Measurements from ENCODE around the gene EIF4G2.

EIF4G2 gene

GRCh38 chr11:10808235-10808552 is 532 bp downstream of the EIF4G2 start:
- DNase-seq (ENCODE audit: low read depth, low spot score): no peak

GRCh38 chr11:10807493-10808234 is 1.1 kb downstream of the EIF4G2 start:
- DNase-seq (ENCODE audit: low read depth, low spot score): no peak

GRCh38 chr11:10806206-10806605 is 2.5 kb downstream of the EIF4G2 start:
- no peak for DNase-seq (ENCODE audit: low read depth, low spot score)

GRCh38 chr11:10805741-10806140 is 3.0 kb downstream of the EIF4G2 start:
- DNase-seq (ENCODE audit: low read depth, low spot score): no peak

GRCh38 chr11:10803676-10804075 is 5.0 kb downstream of the EIF4G2 start:
- no peak for DNase-seq (ENCODE audit: low read depth, low spot score)

GRCh38 chr11:10800292-10800691 is 8.4 kb downstream of the EIF4G2 start:
- no peak for DNase-seq (ENCODE audit: low read depth, low spot score)

GRCh38 chr11:10798330-10798928 is 10.3 kb downstream of the EIF4G2 start:
- no peak for DNase-seq (ENCODE audit: low read depth, low spot score)

GRCh38 chr11:10797531-10797930 is 11.2 kb downstream of the EIF4G2 start:
- DNase-seq (ENCODE audit: low read depth, low spot score): no peak

- no peak for DNase-seq (ENCODE audit: low read depth, low spot score)
These were observed 11.7 kb downstream of the EIF4G2 start for GRCh38 chr11:10797001-10797400.

- DNase-seq (ENCODE audit: low read depth, low spot score): no peak
These were observed 12.5 kb downstream of the EIF4G2 start for GRCh38 chr11:10796191-10796590.

GRCh38 chr11:10793470-10794255 is 15.1 kb downstream of the EIF4G2 start:
- DNase-seq (ENCODE audit: low read depth, low spot score): no peak

- no peak for DNase-seq (ENCODE audit: low read depth, low spot score)
These were observed 16.2 kb downstream of the EIF4G2 start for GRCh38 chr11:10792385-10793068.

- DNase-seq (ENCODE audit: low read depth, low spot score): no peak
These were observed 22.3 kb downstream of the EIF4G2 start for GRCh38 chr11:10786451-10786850.

GRCh38 chr11:10785146-10785474 is 23.6 kb downstream of the EIF4G2 start:
- no peak for DNase-seq (ENCODE audit: low read depth, low spot score)

- no peak for DNase-seq (ENCODE audit: low read depth, low spot score)
These were observed 24.2 kb downstream of the EIF4G2 start for GRCh38 chr11:10784232-10785145.

GRCh38 chr11:10780040-10780439 is 28.7 kb downstream of the EIF4G2 start:
- no peak for DNase-seq (ENCODE audit: low read depth, low spot score)

- no peak for DNase-seq (ENCODE audit: low read depth, low spot score)
These were observed 29.6 kb downstream of the EIF4G2 start for GRCh38 chr11:10779086-10779485.

- DNase-seq (ENCODE audit: low read depth, low spot score): no peak
These were observed 30.3 kb downstream of the EIF4G2 start for GRCh38 chr11:10778217-10778970.

- DNase-seq (ENCODE audit: low read depth, low spot score): no peak
These were observed 30.9 kb downstream of the EIF4G2 start for GRCh38 chr11:10777806-10778205.

GRCh38 chr11:10777393-10777793 is 31.3 kb downstream of the EIF4G2 start:
- no peak for DNase-seq (ENCODE audit: low read depth, low spot score)

- no peak for DNase-seq (ENCODE audit: low read depth, low spot score)
These were observed 33.9 kb downstream of the EIF4G2 start for GRCh38 chr11:10774811-10775210.
